ENCODE data around the gene MYOC. TPM values are rescaled to one million over a fixed set of nuclear protein-coding genes. Genes with fewer than 3 reads are reported as not detected.

Gene MYOC
- total RNA-seq, 3 donors from 2014 or later = 2.0 to 18.7 (median 4.9) TPM

- DNase-seq (ENCODE audit: low spot score in 2 of 2) = no peak
- Histone ChIP-seq H3K4me1 (no peaks in the 10 kb centered on the region), H3K36me3 (no peaks in the 10 kb centered on the region), H3K4me3 (no peak overlapping the region), H3K27me3 (no peaks in the 10 kb centered on the region), H3K27ac (no peak overlapping the region), H3K9me3 (no peaks in the 10 kb centered on the region)
- intact Hi-C loops (cut with DNase I; ENCODE audit: low total_unique reads) = no loop called here
- TF ChIP-seq CTCF (IDR thresholded peaks at IDR 0.05) (no peak), POLR2AphosphoS5 (IDR thresholded peaks at IDR 0.05) (no peak), POLR2A (IDR thresholded peaks at IDR 0.05) (no peak)
Observed at GRCh38 chr1:171596119-171596518, 56.4 kb downstream of the MYOC start.

- no peak overlapping the region for H3K27ac ChIP-seq
- H3K36me3 ChIP-seq = no peaks in the 10 kb centered on the region
- intact Hi-C loops (cut with DNase I; ENCODE audit: low total_unique reads) = no loop called here
Observed at GRCh38 chr1:171595324-171595723, 57.2 kb downstream of the MYOC start.

GRCh38 chr1:171590022-171590421 lies 62.5 kb downstream of the MYOC start:
- H3K4me3 ChIP-seq = no peak overlapping the region
- H3K36me3 ChIP-seq = peaks cover 8% of the 10 kb centered on the region
- no peak overlapping the region for H3K27ac ChIP-seq
- H3K27me3 ChIP-seq = no peaks in the 10 kb centered on the region
- H3K9me3 ChIP-seq = no peaks in the 10 kb centered on the region
- no peaks in the 10 kb centered on the region for H3K4me1 ChIP-seq
- DNase-seq (ENCODE audit: low spot score in 2 of 2) = no peak
- intact Hi-C loops (cut with DNase I; ENCODE audit: low total_unique reads) = no loop called here
- TF ChIP-seq POLR2A (IDR thresholded peaks at IDR 0.05) = no peak
- no peak for TF ChIP-seq POLR2AphosphoS5 (IDR thresholded peaks at IDR 0.05)
- no peak for TF ChIP-seq CTCF (IDR thresholded peaks at IDR 0.05)

More at GRCh38 chr1:171595324-171595723, 57.2 kb downstream of the MYOC start:
- no peak overlapping the region for H3K4me3 ChIP-seq
- TF ChIP-seq POLR2A (IDR thresholded peaks at IDR 0.05) (no peak), CTCF (IDR thresholded peaks at IDR 0.05) (no peak), POLR2AphosphoS5 (IDR thresholded peaks at IDR 0.05) (no peak)
- H3K27me3 ChIP-seq = no peaks in the 10 kb centered on the region
- no peaks in the 10 kb centered on the region for H3K9me3 ChIP-seq
- no peaks in the 10 kb centered on the region for H3K4me1 ChIP-seq
- DNase-seq (ENCODE audit: low spot score in 2 of 2) = no peak

- no peaks in the 10 kb centered on the region for H3K4me1 ChIP-seq
- H3K36me3 ChIP-seq = peaks cover 15% of the 10 kb centered on the region
- no peak for DNase-seq (ENCODE audit: low spot score in 2 of 2)
- H3K9me3 ChIP-seq = no peaks in the 10 kb centered on the region
- H3K27me3 ChIP-seq = no peaks in the 10 kb centered on the region
- no peak overlapping the region for H3K27ac ChIP-seq
- intact Hi-C loops (cut with DNase I; ENCODE audit: low total_unique reads) = no loop called here
- no peak for TF ChIP-seq POLR2A (IDR thresholded peaks at IDR 0.05)
- TF ChIP-seq POLR2AphosphoS5 (IDR thresholded peaks at IDR 0.05) = no peak
- TF ChIP-seq CTCF (IDR thresholded peaks at IDR 0.05) = no peak
- no peak overlapping the region for H3K4me3 ChIP-seq
Observed at GRCh38 chr1:171588230-171588629, 64.3 kb downstream of the MYOC start.

- intact Hi-C loops (cut with DNase I; ENCODE audit: low total_unique reads) = no loop called here
- H3K27me3 ChIP-seq = no peaks in the 10 kb centered on the region
- H3K4me3 ChIP-seq = no peak overlapping the region
- no peak for TF ChIP-seq POLR2AphosphoS5 (IDR thresholded peaks at IDR 0.05)
- no peak for TF ChIP-seq POLR2A (IDR thresholded peaks at IDR 0.05)
- TF ChIP-seq CTCF (IDR thresholded peaks at IDR 0.05) = no peak
- no peak overlapping the region for H3K27ac ChIP-seq
- no peak for DNase-seq (ENCODE audit: low spot score in 2 of 2)
- peaks cover 15% of the 10 kb centered on the region for H3K36me3 ChIP-seq
- no peaks in the 10 kb centered on the region for H3K9me3 ChIP-seq
- no peaks in the 10 kb centered on the region for H3K4me1 ChIP-seq
Observed at GRCh38 chr1:171585715-171586114, 66.8 kb downstream of the MYOC start.

Other genes with a start within 250 kb of the MYOC start
- gene PRRC2C, start 167.2 kb downstream of the MYOC start, total RNA-seq = 100 to 1,000 TPM in 1 of 3 donors, 10 to 100 TPM in 2; 91.1 to 126 (median 96.0) TPM
- gene MYOCOS, start 30.4 kb downstream of the MYOC start, total RNA-seq = not detected
- gene VAMP4, start 89.4 kb upstream of the MYOC start, total RNA-seq = 10 to 100 TPM; 10.5 to 16.3 (median 14.0) TPM
- 10 to 100 TPM; 23.2 to 28.4 (median 27.5) TPM for gene METTL13, start 129.0 kb upstream of the MYOC start, total RNA-seq
- gene DNM3, start 188.8 kb upstream of the MYOC start, total RNA-seq = 1 to 10 TPM; 5.1 to 7.5 (median 6.6) TPM

Data from breast epithelium (tissue), 4 donors.